Neural progenitor cell (in vitro differentiated cells): ENCODE results near the gene MUC7. TPM values are rescaled to one million over a fixed set of nuclear protein-coding genes. Genes with fewer than 3 reads are reported as not detected.
"Not testable (repeated sequence)": the region's sequence is repeated elsewhere in the genome, so short reads cannot be mapped to it uniquely, and the experiment has no call there.

Experiments
- DNase-seq: peaks from one replicate; pipeline ENCODE4 v3.0.0-alpha.2; 2016; ENCODE audit warnings: low spot score
- H2AFZ ChIP-seq: fragments of 200-600 bp; sonication (generic); replicated peaks from 2 replicates; pipeline ENCODE4 v1.6.1; 2016; ENCODE audit warnings: antibody characterized with exemption
- H3F3A ChIP-seq: fragments of 200-600 bp; sonication (generic); 2 replicates; pipeline ENCODE4 v1.6.1; 2016; ENCODE audit warnings: antibody characterized with exemption, low read depth
- H3K27ac ChIP-seq: fragments of 200-600 bp; sonication (generic); 2 replicates; pipeline ENCODE4 v1.5.1; 2016; ENCODE audit warnings: mild to moderate bottlenecking
- H3K27me3 ChIP-seq: fragments of 200-600 bp; sonication (generic); 2 replicates; pipeline ENCODE4 v1.6.1; 2016; ENCODE audit warnings: mild to moderate bottlenecking, moderate library complexity
- H3K36me3 ChIP-seq: fragments of 200-600 bp; sonication (generic); 2 replicates; pipeline ENCODE4 v1.5.1; 2016
- H3K4me1 ChIP-seq: fragments of 200-600 bp; sonication (generic); 2 replicates; pipeline ENCODE4 v1.6.1; 2016; ENCODE audit warnings: mixed run types
- H3K4me2 ChIP-seq: fragments of 200-600 bp; sonication (generic); 2 replicates; pipeline ENCODE4 v1.6.1; 2016
- H3K4me3 ChIP-seq: fragments of 200-600 bp; sonication (generic); 2 replicates; pipeline ENCODE4 v1.5.1; 2016
- H3K79me2 ChIP-seq: fragments of 200-600 bp; sonication (generic); 2 replicates; pipeline ENCODE4 v1.6.1; 2016; ENCODE audit warnings: low read depth
- H3K9ac ChIP-seq: fragments of 200-600 bp; sonication (generic); 2 replicates; pipeline ENCODE4 v1.6.1; 2016
- H3K9me3 ChIP-seq: fragments of 200-600 bp; sonication (generic); 2 replicates; pipeline ENCODE4 v1.5.1; 2016; ENCODE audit warnings: low read depth
- H4K20me1 ChIP-seq: fragments of 200-600 bp; sonication (generic); 2 replicates; pipeline ENCODE4 v1.6.1; 2016; ENCODE audit warnings: low read depth
- H3K27ac Mint-ChIP-seq: 3 replicates; pipeline ENCODE4 v1.8.0; 2021; ENCODE audit warnings: mixed read lengths
- H3K27me3 Mint-ChIP-seq: 2 replicates; pipeline ENCODE4 v1.8.0; 2022; ENCODE audit warnings: low read depth, mild to moderate bottlenecking, inconsistent platforms, moderate library complexity, mixed read lengths; ENCODE audit not compliant: insufficient read depth
- H3K36me3 Mint-ChIP-seq: 3 replicates; pipeline ENCODE4 v1.8.0; 2021; ENCODE audit warnings: mixed read lengths
- H3K4me1 Mint-ChIP-seq: 3 replicates; pipeline ENCODE4 v1.8.0; 2021; ENCODE audit warnings: mixed read lengths
- H3K4me3 Mint-ChIP-seq: 3 replicates; pipeline ENCODE4 v1.8.0; 2021; ENCODE audit warnings: mild to moderate bottlenecking, moderate library complexity, mixed read lengths
- H3K9me3 Mint-ChIP-seq: 3 replicates; pipeline ENCODE4 v1.8.0; 2020; ENCODE audit warnings: mixed read lengths
- EZH2 ChIP-seq: fragments of 200-600 bp; sonication (generic); IDR thresholded peaks from 2 replicates; pipeline ENCODE4 v1.6.1; 2017; ENCODE audit warnings: antibody characterized with exemption, mild to moderate bottlenecking, moderate library complexity
- EZH2phosphoT487 ChIP-seq: fragments of 200-600 bp; sonication (generic); IDR thresholded peaks from 2 replicates; pipeline ENCODE4 v1.6.1; 2017; ENCODE audit warnings: antibody characterized with exemption
- total RNA-seq: library from RNA; depleted of rRNA; stranded (reverse); fragments of >200 nt; gene quantifications from 2 replicates; pipeline ENCODE4 v1.2.3, GENCODE V29; 2015; ENCODE audit warnings: low replicate concordance
- TF ChIP-seq, protein P1 (sequence below): fragments of 200-600 bp; sonication (generic); IDR thresholded peaks from 2 replicates; pipeline ENCODE4 v1.5.1; 2017; ENCODE audit warnings: antibody characterized with exemption, mild to moderate bottlenecking

The MUC7 gene
- total RNA-seq, 1 donor from 2014 or later = not detected

DNA sequence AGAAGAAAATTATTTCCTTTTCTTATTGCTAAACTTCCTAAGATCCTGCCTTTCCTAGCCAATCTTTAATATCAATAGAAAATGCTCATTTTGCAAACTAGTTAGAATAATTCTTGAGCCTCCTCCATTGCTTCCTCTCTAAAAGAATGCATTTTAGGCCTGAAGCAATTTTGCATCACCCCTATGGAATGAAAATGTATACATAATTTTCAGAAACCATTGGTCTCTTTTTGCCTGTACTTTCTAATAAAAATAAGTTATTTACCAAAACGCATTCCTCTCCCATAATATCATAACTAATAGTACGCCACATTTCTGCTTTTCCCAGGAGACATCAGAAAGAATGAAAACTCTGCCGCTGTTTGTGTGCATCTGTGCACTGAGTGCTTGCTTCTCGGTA is 1.7 kb downstream of the MUC7 start:
- Histone ChIP-seq H3K79me2 (no peaks in the 10 kb centered on the region), H3K4me2 (no peak overlapping the region), H3K36me3 (no peaks in the 10 kb centered on the region), H3F3A (no peaks in the 10 kb centered on the region), H3K4me3 (no peak overlapping the region), H2AFZ (no peak overlapping the region), H3K4me1 (no peaks in the 10 kb centered on the region), H3K9ac (no peak overlapping the region), H3K27me3 (no peaks in the 10 kb centered on the region), H3K9me3 (no peaks in the 10 kb centered on the region), H3K27ac (no peak overlapping the region), H4K20me1 (no peaks in the 10 kb centered on the region)
- peaks cover 3% of the 10 kb centered on the region for H3K27me3 Mint-ChIP-seq
- no peak overlapping the region for H3K27ac Mint-ChIP-seq
- no peak overlapping the region for H3K4me3 Mint-ChIP-seq
- H3K4me1 Mint-ChIP-seq = no peaks in the 10 kb centered on the region
- H3K36me3 Mint-ChIP-seq = no peaks in the 10 kb centered on the region
- TF ChIP-seq EZH2phosphoT487 (no peak), EZH2 (no peak)
- TF ChIP-seq, protein P1, sequence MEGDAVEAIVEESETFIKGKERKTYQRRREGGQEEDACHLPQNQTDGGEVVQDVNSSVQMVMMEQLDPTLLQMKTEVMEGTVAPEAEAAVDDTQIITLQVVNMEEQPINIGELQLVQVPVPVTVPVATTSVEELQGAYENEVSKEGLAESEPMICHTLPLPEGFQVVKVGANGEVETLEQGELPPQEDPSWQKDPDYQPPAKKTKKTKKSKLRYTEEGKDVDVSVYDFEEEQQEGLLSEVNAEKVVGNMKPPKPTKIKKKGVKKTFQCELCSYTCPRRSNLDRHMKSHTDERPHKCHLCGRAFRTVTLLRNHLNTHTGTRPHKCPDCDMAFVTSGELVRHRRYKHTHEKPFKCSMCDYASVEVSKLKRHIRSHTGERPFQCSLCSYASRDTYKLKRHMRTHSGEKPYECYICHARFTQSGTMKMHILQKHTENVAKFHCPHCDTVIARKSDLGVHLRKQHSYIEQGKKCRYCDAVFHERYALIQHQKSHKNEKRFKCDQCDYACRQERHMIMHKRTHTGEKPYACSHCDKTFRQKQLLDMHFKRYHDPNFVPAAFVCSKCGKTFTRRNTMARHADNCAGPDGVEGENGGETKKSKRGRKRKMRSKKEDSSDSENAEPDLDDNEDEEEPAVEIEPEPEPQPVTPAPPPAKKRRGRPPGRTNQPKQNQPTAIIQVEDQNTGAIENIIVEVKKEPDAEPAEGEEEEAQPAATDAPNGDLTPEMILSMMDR = no peak
- no peak for DNase-seq
- peaks cover 6% of the 10 kb centered on the region for H3K9me3 Mint-ChIP-seq

DNA sequence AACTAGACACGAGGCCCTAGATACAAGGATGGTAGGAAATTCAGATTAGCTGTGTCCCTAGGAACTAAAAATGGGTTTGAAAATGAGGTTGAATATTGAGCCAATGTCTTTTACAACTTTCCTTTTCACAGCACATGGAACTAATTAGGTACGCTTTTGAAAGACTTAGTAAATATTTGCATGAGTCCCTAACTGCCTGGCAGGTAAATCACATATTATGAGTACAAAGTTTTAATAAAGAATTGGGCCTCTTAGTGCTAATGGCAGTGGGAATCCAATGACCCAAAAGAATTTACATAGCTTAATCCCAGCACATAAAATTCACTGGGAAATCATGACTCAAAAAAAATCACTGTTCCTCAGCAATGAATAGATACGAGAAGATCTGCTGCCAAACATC is 16.8 kb downstream of the MUC7 start:
- DNase-seq = no peak
- Histone ChIP-seq H3K4me3 (no peak overlapping the region), H3K9me3 (no peaks in the 10 kb centered on the region), H3K36me3 (no peaks in the 10 kb centered on the region), H3K27me3 (no peaks in the 10 kb centered on the region), H3K79me2 (no peaks in the 10 kb centered on the region), H2AFZ (no peak overlapping the region), H3K4me1 (peaks cover 4% of the 10 kb centered on the region), H3K9ac (no peak overlapping the region), H3K4me2 (no peak overlapping the region), H3F3A (no peaks in the 10 kb centered on the region), H4K20me1 (no peaks in the 10 kb centered on the region), H3K27ac (no peak overlapping the region)
- no peak for TF ChIP-seq EZH2
- TF ChIP-seq, protein P1 = no peak
- no peak for TF ChIP-seq EZH2phosphoT487
- no peak overlapping the region for H3K4me3 Mint-ChIP-seq
- peaks cover 3% of the 10 kb centered on the region for H3K9me3 Mint-ChIP-seq
- H3K36me3 Mint-ChIP-seq = no peaks in the 10 kb centered on the region
- no peak overlapping the region for H3K27ac Mint-ChIP-seq
- H3K4me1 Mint-ChIP-seq = peaks cover 5% of the 10 kb centered on the region
- H3K27me3 Mint-ChIP-seq = no peaks in the 10 kb centered on the region

DNA sequence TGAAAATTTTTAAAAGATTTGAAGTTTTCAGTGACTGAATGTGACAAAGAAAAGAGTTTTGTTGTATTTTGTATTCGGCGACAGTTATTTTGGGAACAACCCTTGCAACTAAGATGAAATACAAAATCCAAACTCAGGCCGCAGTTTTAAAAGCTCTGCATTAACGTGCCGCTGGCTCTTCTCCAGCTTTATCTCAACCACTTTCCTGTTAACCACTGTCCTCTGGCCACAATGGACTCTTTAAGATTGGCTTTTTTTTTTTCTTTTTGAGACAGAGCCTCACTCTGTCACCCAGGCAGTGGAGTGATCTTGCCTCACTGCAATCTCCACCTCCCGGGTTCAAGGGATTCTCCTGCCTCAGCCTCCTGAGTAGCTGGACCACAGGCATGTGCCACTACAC is 24.2 kb downstream of the MUC7 start:
- no peak for DNase-seq
- H3K9ac ChIP-seq = no peak overlapping the region
- H4K20me1 ChIP-seq = no peaks in the 10 kb centered on the region
- peaks cover 14% of the 10 kb centered on the region for H3K4me1 ChIP-seq
- H3K9me3 ChIP-seq = no peaks in the 10 kb centered on the region
- H2AFZ ChIP-seq = no peak overlapping the region
- H3K27ac ChIP-seq = no peak overlapping the region
- H3F3A ChIP-seq = no peaks in the 10 kb centered on the region
- peaks cover 2% of the 10 kb centered on the region for H3K27me3 Mint-ChIP-seq
- no peaks in the 10 kb centered on the region for H3K27me3 ChIP-seq
- no peak overlapping the region for H3K4me3 Mint-ChIP-seq
- TF ChIP-seq EZH2 (no peak), EZH2phosphoT487 (no peak)
- TF ChIP-seq, protein P1 = no peak
- H3K36me3 ChIP-seq = no peaks in the 10 kb centered on the region
- no peak overlapping the region for H3K27ac Mint-ChIP-seq
- no peaks in the 10 kb centered on the region for H3K36me3 Mint-ChIP-seq
- H3K9me3 Mint-ChIP-seq = peaks cover 3% of the 10 kb centered on the region
- H3K79me2 ChIP-seq = no peaks in the 10 kb centered on the region
- no peak overlapping the region for H3K4me2 ChIP-seq
- no peak overlapping the region for H3K4me3 ChIP-seq
- peaks cover 12% of the 10 kb centered on the region for H3K4me1 Mint-ChIP-seq

DNA sequence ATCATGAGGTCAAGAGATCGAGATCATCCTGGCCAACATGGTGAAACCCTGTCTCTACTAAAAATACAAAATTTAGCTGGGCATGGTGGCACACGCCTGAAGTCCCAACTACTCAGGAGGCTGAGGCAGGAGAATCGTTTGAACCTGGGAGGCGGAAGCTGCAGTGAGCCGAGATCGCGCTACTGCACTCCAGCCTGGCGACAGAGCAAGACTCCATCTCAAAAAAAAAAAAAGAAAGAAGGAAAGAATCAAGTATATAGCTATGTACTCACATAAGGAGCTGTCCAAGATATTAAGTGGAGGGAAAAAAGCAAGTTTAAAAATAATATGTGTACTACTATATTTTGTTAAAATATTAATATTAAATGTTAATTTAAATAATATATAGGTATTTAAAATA is 29.8 kb downstream of the MUC7 start:
- H3K4me3 Mint-ChIP-seq, H3K4me3 ChIP-seq, H3F3A ChIP-seq, H3K9ac ChIP-seq, H3K4me2 ChIP-seq, H4K20me1 ChIP-seq, H3K27ac ChIP-seq, H3K36me3 Mint-ChIP-seq, H3K9me3 ChIP-seq, H3K27ac Mint-ChIP-seq, H3K27me3 ChIP-seq, H2AFZ ChIP-seq, H3K9me3 Mint-ChIP-seq, H3K4me1 Mint-ChIP-seq, H3K4me1 ChIP-seq, H3K27me3 Mint-ChIP-seq, DNase-seq, H3K36me3 ChIP-seq, H3K79me2 ChIP-seq: not testable (repeated sequence)
